ENCODE results near the gene NUMA1.

Gene NUMA1

DNA sequence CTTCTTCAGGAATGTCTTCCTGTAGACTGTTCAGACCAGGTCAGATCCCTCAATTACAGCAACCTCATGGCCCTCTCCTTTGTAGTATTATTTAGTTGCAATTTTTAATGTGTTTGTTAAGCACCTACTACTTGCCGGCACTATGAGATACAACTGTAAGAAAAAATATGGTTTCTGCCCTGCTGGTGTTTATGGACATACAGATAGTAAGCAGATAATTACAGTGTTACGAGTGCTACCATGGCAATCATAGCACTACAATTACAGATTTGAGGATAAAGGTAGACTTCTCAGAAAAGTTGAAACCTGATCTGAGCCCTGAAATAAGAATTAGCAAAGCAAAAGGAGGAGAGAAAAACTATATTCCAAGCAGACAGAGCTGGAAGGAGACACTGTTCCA, 3.1 kb upstream of the NUMA1 start:
- Histone ChIP-seq H3K36me3 (ENCODE audit: control insufficient read depth, insufficient read depth, low read length) (no peaks in the 10 kb centered on the region), H3K27me3 (replicated peaks; ENCODE audit: control insufficient read depth, insufficient read depth, low read length, poor library complexity, severe bottlenecking) (no peaks in the 10 kb centered on the region), H3K4me1 (ENCODE audit: control insufficient read depth, insufficient read depth, low read length, poor library complexity, severe bottlenecking) (peaks cover 11% of the 10 kb centered on the region), H3K9me3 (ENCODE audit: control insufficient read depth, low read length) (no peaks in the 10 kb centered on the region), H3K4me3 (ENCODE audit: insufficient read depth, low read depth, low read length, poor library complexity, severe bottlenecking) (no peak overlapping the region), H3K27ac (ENCODE audit: insufficient read depth, low read length, poor library complexity, severe bottlenecking) (no peak overlapping the region)
- DNase-seq: no peak

DNA sequence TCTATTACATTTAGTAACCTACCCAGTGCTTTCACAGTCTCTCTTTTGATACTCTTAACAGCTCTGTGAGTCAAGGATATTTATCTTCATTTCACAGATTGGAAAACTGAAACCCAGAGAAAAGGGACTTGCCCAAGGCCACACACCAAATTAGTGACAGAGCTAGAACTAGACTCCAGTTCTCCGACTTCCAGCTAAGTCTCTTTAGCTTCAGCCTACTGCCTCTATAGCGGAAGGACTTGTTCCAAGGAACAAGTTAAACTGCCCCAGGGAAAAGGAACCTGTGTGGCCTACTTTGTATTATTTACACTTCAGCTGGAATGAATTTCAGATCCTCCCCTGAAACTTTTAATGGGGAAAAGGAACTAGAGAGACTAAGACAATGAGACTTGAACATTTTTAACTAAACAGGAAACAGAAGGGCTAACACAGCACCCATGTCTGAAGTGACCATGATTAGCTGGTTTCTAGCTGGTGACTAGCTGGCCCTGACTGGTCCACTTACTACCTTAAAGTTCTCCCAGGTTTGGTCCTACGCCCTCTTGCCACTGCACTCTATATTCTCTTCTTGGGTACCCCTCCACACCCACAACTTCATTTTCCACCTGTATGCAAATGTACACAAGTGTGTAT, 1.6 kb upstream of the NUMA1 start:
- Histone ChIP-seq H3K27me3 (replicated peaks; ENCODE audit: control insufficient read depth, insufficient read depth, low read length, poor library complexity, severe bottlenecking) (no peaks in the 10 kb centered on the region), H3K36me3 (ENCODE audit: control insufficient read depth, insufficient read depth, low read length) (no peaks in the 10 kb centered on the region), H3K27ac (ENCODE audit: insufficient read depth, low read length, poor library complexity, severe bottlenecking) (no peak overlapping the region), H3K9me3 (ENCODE audit: control insufficient read depth, low read length) (no peaks in the 10 kb centered on the region), H3K4me3 (ENCODE audit: insufficient read depth, low read depth, low read length, poor library complexity, severe bottlenecking) (no peak overlapping the region), H3K4me1 (ENCODE audit: control insufficient read depth, insufficient read depth, low read length, poor library complexity, severe bottlenecking) (peaks cover 11% of the 10 kb centered on the region)
- no peak for DNase-seq

DNA sequence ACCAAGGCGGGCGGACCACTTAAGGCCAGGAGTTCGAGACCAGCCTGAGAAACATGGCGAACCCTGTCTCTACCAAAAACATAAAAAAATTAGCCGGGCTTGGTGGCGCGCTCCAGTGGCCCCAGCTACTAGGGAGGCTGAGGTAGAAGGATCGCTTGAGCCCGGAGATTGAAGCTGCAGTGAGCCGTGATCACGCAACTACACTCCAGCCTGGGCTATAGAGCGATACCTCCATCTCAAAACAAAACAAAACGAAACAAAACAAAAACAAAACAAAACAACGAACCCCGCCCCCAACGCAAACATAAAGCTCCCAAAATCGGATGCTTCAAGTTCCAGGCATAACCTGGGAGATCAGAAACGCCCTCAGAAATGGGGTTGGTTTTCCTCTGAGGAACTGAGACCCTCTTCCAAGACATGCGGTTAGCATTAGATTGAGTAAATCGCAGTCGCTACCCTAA, 872 bp upstream of the NUMA1 start:
- H3K4me3 ChIP-seq (ENCODE audit: insufficient read depth, low read depth, low read length, poor library complexity, severe bottlenecking): peak overlapping the region; percentile 32
- peaks cover 11% of the 10 kb centered on the region for H3K4me1 ChIP-seq (ENCODE audit: control insufficient read depth, insufficient read depth, low read length, poor library complexity, severe bottlenecking)
- H3K27ac ChIP-seq (ENCODE audit: insufficient read depth, low read length, poor library complexity, severe bottlenecking): peak overlapping the region; percentile 82
- no peaks in the 10 kb centered on the region for H3K9me3 ChIP-seq (ENCODE audit: control insufficient read depth, low read length)
- no peaks in the 10 kb centered on the region for H3K27me3 ChIP-seq (replicated peaks; ENCODE audit: control insufficient read depth, insufficient read depth, low read length, poor library complexity, severe bottlenecking)
- DNase-seq: no peak
- no peaks in the 10 kb centered on the region for H3K36me3 ChIP-seq (ENCODE audit: control insufficient read depth, insufficient read depth, low read length)

DNA sequence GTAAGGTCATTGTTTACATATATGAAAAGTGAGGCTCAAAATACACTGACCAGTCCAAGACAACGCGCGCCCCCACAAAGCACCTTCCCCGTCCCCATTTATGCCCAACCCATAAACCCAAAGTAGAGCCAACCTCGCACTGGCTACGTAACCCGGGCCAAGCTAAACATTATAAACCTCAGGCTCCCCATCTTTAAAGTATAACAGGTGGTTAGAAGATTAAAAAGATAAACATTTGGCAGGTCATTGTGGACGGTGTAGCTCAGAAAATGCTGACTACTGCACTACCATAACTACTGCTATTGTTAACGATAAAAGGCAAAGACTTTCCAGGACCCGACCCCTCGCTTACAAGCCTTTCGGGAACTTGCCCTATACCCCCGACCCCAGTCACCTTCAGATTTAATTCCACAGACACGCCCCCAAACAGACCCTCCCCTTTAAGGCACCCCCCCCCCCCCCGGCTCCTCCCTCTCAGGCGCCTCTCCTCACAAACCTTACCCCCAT, 470 bp downstream of the NUMA1 start:
- peak in 1 of 3 donors; percentile 35 for DNase-seq
- Histone ChIP-seq H3K4me3 (ENCODE audit: insufficient read depth, low read depth, low read length, poor library complexity, severe bottlenecking) (peak overlapping the region; percentile 66), H3K36me3 (ENCODE audit: control insufficient read depth, insufficient read depth, low read length) (peaks cover 4% of the 10 kb centered on the region), H3K27me3 (replicated peaks; ENCODE audit: control insufficient read depth, insufficient read depth, low read length, poor library complexity, severe bottlenecking) (no peaks in the 10 kb centered on the region), H3K9me3 (ENCODE audit: control insufficient read depth, low read length) (no peaks in the 10 kb centered on the region), H3K27ac (ENCODE audit: insufficient read depth, low read length, poor library complexity, severe bottlenecking) (peak overlapping the region; percentile 82), H3K4me1 (ENCODE audit: control insufficient read depth, insufficient read depth, low read length, poor library complexity, severe bottlenecking) (peaks cover 11% of the 10 kb centered on the region)

DNA sequence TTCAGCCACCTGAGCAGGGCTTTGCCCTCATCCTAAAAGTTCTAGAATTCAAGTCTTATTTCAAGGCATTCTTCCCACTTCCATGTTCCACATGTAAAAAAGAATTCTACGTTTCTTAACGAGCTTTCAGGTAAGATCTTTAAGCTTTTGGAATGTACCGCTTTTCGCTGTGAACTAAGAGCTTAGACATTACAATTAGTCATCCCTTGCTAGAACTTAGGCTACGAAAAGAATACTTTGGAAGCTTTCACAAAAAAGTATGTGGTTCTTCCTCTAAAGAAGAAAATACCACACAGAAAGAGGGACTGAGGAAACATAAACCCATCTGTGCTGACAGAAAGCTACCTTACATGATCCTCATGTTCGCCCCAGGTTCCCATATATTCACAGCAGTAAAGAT, 1.9 kb downstream of the NUMA1 start:
- no peak overlapping the region for H3K27ac ChIP-seq (ENCODE audit: insufficient read depth, low read length, poor library complexity, severe bottlenecking)
- no peak overlapping the region for H3K4me3 ChIP-seq (ENCODE audit: insufficient read depth, low read depth, low read length, poor library complexity, severe bottlenecking)
- H3K36me3 ChIP-seq (ENCODE audit: control insufficient read depth, insufficient read depth, low read length): peaks cover 4% of the 10 kb centered on the region
- no peaks in the 10 kb centered on the region for H3K9me3 ChIP-seq (ENCODE audit: control insufficient read depth, low read length)
- peaks cover 11% of the 10 kb centered on the region for H3K4me1 ChIP-seq (ENCODE audit: control insufficient read depth, insufficient read depth, low read length, poor library complexity, severe bottlenecking)
- DNase-seq: no peak
- no peaks in the 10 kb centered on the region for H3K27me3 ChIP-seq (replicated peaks; ENCODE audit: control insufficient read depth, insufficient read depth, low read length, poor library complexity, severe bottlenecking)

DNA sequence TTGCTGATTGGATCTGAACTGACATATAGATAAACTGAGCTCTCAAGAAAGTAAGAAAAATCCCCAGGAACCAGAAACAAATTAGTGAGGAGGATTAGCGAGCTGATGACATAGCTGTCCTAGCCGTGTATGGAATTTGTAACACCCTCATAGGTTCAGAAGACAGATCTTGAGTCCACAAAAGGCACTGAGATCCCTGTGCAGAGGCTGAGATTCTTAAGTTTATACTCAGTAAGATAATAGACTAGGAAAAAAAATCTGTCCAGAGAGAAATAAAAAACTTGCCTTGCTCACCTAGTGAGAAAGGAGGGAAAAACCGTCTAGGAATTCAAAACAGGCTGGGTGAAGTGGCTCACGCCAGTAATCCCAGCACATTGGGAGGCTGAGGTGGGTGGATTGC, 4.6 kb downstream of the NUMA1 start:
- H3K36me3 ChIP-seq (ENCODE audit: control insufficient read depth, insufficient read depth, low read length): peaks cover 4% of the 10 kb centered on the region
- H3K27me3 ChIP-seq (replicated peaks; ENCODE audit: control insufficient read depth, insufficient read depth, low read length, poor library complexity, severe bottlenecking): no peaks in the 10 kb centered on the region
- no peak overlapping the region for H3K27ac ChIP-seq (ENCODE audit: insufficient read depth, low read length, poor library complexity, severe bottlenecking)
- peaks cover 6% of the 10 kb centered on the region for H3K4me1 ChIP-seq (ENCODE audit: control insufficient read depth, insufficient read depth, low read length, poor library complexity, severe bottlenecking)
- H3K4me3 ChIP-seq (ENCODE audit: insufficient read depth, low read depth, low read length, poor library complexity, severe bottlenecking): no peak overlapping the region
- H3K9me3 ChIP-seq (ENCODE audit: control insufficient read depth, low read length): no peaks in the 10 kb centered on the region
- no peak for DNase-seq

DNA sequence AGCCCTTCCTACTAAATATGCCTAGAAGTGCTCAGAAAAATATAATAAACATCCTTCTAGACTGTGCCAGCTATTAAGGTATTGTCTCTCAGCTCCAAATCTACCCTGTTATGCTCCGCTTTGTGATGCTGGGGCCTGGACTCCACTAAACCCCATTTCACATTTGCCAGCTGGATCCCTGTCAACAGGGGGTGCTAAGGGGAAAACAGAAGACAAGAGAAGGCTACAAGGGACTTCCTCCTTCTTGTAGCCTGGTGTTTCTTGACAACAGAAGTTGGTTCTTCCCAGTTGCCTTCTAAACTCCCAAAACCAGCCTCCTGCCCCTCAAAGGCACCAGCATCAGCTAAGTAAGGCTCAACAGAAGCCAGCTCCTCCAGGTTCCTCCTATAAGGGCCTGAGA, 5.2 kb downstream of the NUMA1 start:
- no peaks in the 10 kb centered on the region for H3K27me3 ChIP-seq (replicated peaks; ENCODE audit: control insufficient read depth, insufficient read depth, low read length, poor library complexity, severe bottlenecking)

DNA sequence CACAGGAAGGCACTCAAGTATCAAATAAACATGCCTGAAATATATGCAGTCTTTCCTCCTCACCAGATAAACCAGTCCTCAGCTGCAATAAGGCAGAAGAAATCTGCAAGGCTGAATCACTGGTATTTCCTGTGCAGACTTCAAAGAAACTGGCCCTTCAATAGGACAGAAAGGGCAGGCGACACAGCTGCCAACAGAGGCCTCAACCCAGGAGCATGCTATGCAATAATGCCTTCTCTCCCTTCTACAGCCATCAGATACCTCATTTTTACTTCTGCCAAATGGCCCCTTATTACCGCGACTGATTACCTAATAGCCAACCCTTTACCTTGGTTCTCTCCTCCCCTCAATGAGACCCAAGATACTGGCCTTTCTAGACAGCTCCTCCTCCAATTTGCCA, 8.0 kb downstream of the NUMA1 start:
- no peaks in the 10 kb centered on the region for H3K4me1 ChIP-seq (ENCODE audit: control insufficient read depth, insufficient read depth, low read length, poor library complexity, severe bottlenecking)
- H3K27ac ChIP-seq (ENCODE audit: insufficient read depth, low read length, poor library complexity, severe bottlenecking): no peak overlapping the region
- no peak for DNase-seq
- no peaks in the 10 kb centered on the region for H3K27me3 ChIP-seq (replicated peaks; ENCODE audit: control insufficient read depth, insufficient read depth, low read length, poor library complexity, severe bottlenecking)
- peaks cover 4% of the 10 kb centered on the region for H3K36me3 ChIP-seq (ENCODE audit: control insufficient read depth, insufficient read depth, low read length)
- no peak overlapping the region for H3K4me3 ChIP-seq (ENCODE audit: insufficient read depth, low read depth, low read length, poor library complexity, severe bottlenecking)
- no peaks in the 10 kb centered on the region for H3K9me3 ChIP-seq (ENCODE audit: control insufficient read depth, low read length)

More for the DNA sequence above, 5.2 kb downstream of the NUMA1 start:
- Histone ChIP-seq H3K36me3 (ENCODE audit: control insufficient read depth, insufficient read depth, low read length) (peaks cover 4% of the 10 kb centered on the region), H3K27ac (ENCODE audit: insufficient read depth, low read length, poor library complexity, severe bottlenecking) (no peak overlapping the region), H3K4me1 (ENCODE audit: control insufficient read depth, insufficient read depth, low read length, poor library complexity, severe bottlenecking) (peaks cover 6% of the 10 kb centered on the region), H3K9me3 (ENCODE audit: control insufficient read depth, low read length) (no peaks in the 10 kb centered on the region), H3K4me3 (ENCODE audit: insufficient read depth, low read depth, low read length, poor library complexity, severe bottlenecking) (no peak overlapping the region)
- no peak for DNase-seq

DNA sequence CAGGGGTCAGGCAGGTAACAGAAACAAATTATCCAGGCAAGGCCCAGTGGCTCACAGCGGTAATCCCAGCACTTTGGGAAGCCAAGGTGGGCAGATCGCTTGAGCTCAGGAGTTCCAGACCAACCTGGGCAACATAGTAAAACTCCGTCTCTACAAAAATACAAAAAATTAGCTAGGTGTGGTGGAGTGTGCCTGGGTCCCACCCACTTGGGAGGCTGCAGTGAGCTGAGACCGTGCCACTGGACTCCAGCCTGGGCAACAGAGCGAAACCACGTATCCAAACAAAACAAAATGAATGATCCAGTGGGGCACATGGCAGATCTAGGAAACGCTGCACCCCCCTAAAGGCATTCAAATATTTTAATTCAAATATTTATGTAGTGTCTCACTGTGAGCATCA, 9.9 kb downstream of the NUMA1 start:
- DNase-seq: no peak
- H3K27me3 ChIP-seq (replicated peaks; ENCODE audit: control insufficient read depth, insufficient read depth, low read length, poor library complexity, severe bottlenecking): no peaks in the 10 kb centered on the region
- H3K4me3 ChIP-seq (ENCODE audit: insufficient read depth, low read depth, low read length, poor library complexity, severe bottlenecking): no peak overlapping the region
- no peaks in the 10 kb centered on the region for H3K4me1 ChIP-seq (ENCODE audit: control insufficient read depth, insufficient read depth, low read length, poor library complexity, severe bottlenecking)
- H3K36me3 ChIP-seq (ENCODE audit: control insufficient read depth, insufficient read depth, low read length): no peaks in the 10 kb centered on the region
- no peaks in the 10 kb centered on the region for H3K9me3 ChIP-seq (ENCODE audit: control insufficient read depth, low read length)
- H3K27ac ChIP-seq (ENCODE audit: insufficient read depth, low read length, poor library complexity, severe bottlenecking): no peak overlapping the region

DNA sequence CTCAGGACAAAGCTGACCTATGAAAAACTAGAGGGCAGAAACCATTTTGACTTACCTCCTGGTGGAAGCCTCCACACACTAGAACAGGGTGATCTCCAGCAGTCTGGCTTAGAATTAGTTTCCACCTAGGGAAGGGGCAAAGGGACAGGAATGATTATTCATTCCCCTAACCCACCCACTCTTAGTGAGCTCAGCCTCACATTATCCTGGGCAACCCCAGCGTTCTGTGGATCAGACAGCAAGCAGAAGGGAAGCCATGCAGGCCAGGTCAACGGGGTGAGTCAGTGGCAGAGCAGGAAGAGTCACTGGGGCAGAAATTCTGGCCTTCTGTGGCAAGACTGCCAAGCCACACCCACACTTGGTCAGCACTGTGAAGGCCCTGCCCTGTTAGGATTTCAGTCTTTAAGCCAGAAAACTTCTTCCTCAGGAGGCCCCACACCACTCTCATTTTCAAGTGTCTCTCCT, 10.5 kb downstream of the NUMA1 start:
- Histone ChIP-seq H3K27me3 (replicated peaks; ENCODE audit: control insufficient read depth, insufficient read depth, low read length, poor library complexity, severe bottlenecking) (no peaks in the 10 kb centered on the region), H3K36me3 (ENCODE audit: control insufficient read depth, insufficient read depth, low read length) (no peaks in the 10 kb centered on the region), H3K9me3 (ENCODE audit: control insufficient read depth, low read length) (no peaks in the 10 kb centered on the region), H3K4me3 (ENCODE audit: insufficient read depth, low read depth, low read length, poor library complexity, severe bottlenecking) (no peak overlapping the region), H3K27ac (ENCODE audit: insufficient read depth, low read length, poor library complexity, severe bottlenecking) (no peak overlapping the region), H3K4me1 (ENCODE audit: control insufficient read depth, insufficient read depth, low read length, poor library complexity, severe bottlenecking) (no peaks in the 10 kb centered on the region)
- DNase-seq: no peak
